ENCODE data around the gene MYO15B.
A peak's percentile ranks its signal among the peaks of the same experiment; 100 is the strongest.
"Not testable (repeated sequence)": the region's sequence is repeated elsewhere in the genome, so short reads cannot be mapped to it uniquely, and the experiment has no call there.

The MYO15B gene

GRCh38 chr17:75575728-75576127 lies 11.9 kb upstream of the MYO15B start:
- DNase-seq (ENCODE audit: low read depth), result no peak

- DNase-seq (ENCODE audit: low read depth), result no peak
Observed at GRCh38 chr17:75576661-75577060, 10.9 kb upstream of the MYO15B start.

GRCh38 chr17:75581121-75581725 lies 6.4 kb upstream of the MYO15B start:
- peak; percentile 32 for DNase-seq (ENCODE audit: low read depth)

- not testable (repeated sequence) for DNase-seq (ENCODE audit: low read depth)
Observed at GRCh38 chr17:75583197-75583596, 4.4 kb upstream of the MYO15B start.

DNA sequence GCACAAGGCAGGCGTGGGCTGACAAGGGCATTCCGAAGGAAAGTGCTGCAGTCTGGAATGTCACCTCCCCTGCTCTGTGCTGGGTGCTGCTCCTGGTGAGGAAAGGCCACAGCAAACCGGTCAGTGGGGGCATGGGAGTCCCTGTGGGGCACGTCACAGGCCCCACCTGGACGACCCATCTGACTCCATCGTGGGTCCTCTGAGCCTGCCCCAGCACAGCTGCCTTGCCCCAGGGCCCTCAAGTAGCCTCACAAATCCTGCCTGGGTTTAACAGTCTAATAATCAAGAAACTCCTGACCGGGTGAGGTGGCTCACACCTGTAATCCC lies 2.8 kb upstream of the MYO15B start:
- DNase-seq (ENCODE audit: low read depth), result no peak

GRCh38 chr17:75588596-75589011 lies 1.0 kb downstream of the MYO15B start:
- no peak for DNase-seq (ENCODE audit: low read depth)

- DNase-seq (ENCODE audit: low read depth), result peak; percentile 96
Observed at GRCh38 chr17:75589012-75589918, 1.7 kb downstream of the MYO15B start.

GRCh38 chr17:75589919-75590303 lies 2.3 kb downstream of the MYO15B start:
- no peak for DNase-seq (ENCODE audit: low read depth)

DNA sequence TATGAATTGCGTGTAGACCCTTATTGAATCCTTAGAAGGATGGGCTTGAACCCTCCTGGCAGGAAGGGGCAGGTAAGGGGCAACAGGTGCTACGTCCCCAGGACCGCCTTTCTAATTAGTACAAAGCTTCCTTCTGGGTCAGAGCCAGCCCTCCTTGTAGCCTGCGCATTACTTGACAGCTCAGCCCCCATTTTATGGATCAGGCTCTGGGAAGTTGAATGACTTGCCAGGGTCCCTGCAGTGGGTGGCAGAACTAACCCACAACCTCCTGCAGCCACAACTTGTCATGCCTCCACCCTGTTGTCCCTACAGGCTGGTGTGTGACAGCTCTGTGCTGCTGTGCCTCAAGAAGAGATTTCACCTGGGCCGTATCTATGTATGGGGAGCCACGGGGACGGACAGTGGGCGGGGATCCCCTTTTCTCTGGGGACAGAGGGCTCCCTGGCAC lies 2.7 kb downstream of the MYO15B start:
- no peak for DNase-seq (ENCODE audit: low read depth)

- DNase-seq (ENCODE audit: low read depth), result no peak
Observed at GRCh38 chr17:75590849-75591721, 3.5 kb downstream of the MYO15B start.

- DNase-seq (ENCODE audit: low read depth), result no peak
Observed at GRCh38 chr17:75591722-75592302, 4.2 kb downstream of the MYO15B start.

GRCh38 chr17:75592348-75593020 lies 4.9 kb downstream of the MYO15B start:
- no peak for DNase-seq (ENCODE audit: low read depth)

DNA sequence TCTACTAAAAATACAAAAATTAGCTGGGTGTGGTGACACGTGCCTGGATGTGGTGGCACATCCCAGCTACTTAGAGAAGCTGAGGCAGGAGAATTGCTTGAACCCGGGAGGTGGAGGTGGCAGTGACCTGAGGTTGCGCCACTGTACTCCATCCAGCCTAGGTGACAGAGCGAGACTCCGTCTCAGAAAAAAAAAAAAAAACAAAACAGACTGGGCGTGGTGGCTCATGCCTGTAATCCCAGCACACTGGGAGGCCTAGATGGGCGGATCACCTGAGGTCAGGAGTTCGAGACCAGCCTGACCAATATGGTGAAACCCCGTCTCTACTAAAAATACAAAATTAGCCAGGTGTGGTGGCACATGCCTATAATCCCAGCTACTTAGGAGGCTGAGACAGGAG lies 5.8 kb downstream of the MYO15B start:
- not testable (repeated sequence) for DNase-seq (ENCODE audit: low read depth)

- no peak for DNase-seq (ENCODE audit: low read depth)
Observed at GRCh38 chr17:75594499-75595283, 7.1 kb downstream of the MYO15B start.

DNA sequence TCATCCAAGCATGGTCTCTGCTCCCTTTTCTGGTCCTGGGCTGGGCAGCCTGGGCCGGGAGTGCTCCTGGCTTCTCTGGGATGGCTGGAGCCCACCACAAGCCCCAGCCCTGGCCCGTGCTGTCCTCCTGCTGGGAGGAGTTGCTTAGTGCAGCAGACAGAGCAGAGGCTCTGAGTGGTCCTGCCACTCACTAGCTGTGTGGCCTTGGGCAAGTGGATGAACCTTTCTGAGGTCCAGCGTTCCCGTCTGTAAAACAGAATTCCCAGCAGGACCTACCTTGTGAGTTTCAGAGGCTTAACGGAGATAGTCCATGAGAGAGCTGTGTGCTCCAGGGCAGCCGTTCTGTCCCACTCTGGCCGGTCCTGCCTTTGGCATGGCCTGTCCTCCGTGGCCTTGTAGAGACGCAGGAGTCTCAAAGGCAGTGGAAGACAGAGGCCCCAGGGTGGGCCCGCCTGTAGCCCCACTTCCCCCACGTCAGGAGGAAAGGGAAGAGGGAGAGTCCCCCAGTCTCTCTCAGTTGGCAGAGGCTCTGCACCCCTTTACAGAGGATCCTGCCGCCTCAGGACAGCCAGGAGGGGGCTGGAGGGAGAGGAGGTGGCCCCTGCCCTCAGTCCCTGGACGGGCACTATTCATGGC lies 7.8 kb downstream of the MYO15B start:
- no peak for DNase-seq (ENCODE audit: low read depth)

DNA sequence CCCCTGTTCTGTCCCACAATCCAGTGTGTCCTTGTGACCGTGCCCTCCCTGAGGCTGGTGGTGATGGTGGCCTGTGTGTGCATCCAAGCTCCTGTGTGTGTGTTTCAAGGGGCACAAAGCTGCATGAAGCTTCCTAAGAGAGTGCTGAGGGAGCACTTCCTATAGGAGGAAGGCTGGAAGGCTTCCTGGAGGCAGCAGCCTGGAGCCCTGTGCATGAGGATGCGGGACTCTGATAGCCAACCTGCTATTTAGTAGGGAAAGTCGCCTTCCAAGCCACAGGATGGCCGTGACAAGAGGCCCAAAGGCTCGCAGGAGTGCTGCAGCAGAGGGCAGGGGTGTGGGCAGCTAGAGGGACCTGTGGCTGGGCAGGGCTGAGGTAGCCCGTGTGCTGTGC lies 8.3 kb downstream of the MYO15B start:
- DNase-seq (ENCODE audit: low read depth), result no peak

GRCh38 chr17:75596320-75597087 lies 8.9 kb downstream of the MYO15B start:
- DNase-seq (ENCODE audit: low read depth), result no peak

GRCh38 chr17:75601057-75601987 lies 13.7 kb downstream of the MYO15B start:
- DNase-seq (ENCODE audit: low read depth), result no peak

All from activated T-cell treated with anti-CD3 and anti-CD28 coated beads for 24 hours (primary cell).